Measurements from ENCODE around the gene C17orf67.

- TF ChIP-seq CTCF (optimal IDR thresholded peaks at IDR 0.05 in 1 of 3, IDR thresholded peaks at IDR 0.05 in 1 of 3, conservative IDR thresholded peaks at IDR 0.05 in 1 of 3; ENCODE audit: extremely low read depth in 1 of 3, insufficient read depth in 2 of 3, low read length in 3 of 3) (no peak), EZH2 (IDR thresholded peaks at IDR 0.05; ENCODE audit: low read length) (no peak)
Observed at GRCh38 chr17:56881685-56882295, 48.1 kb upstream of the C17orf67 start.

Measured in keratinocyte (primary cell).